ENCODE data around the gene MYO5A. TPM values are rescaled to one million over a fixed set of nuclear protein-coding genes. Genes with fewer than 3 reads are reported as not detected.
A peak's percentile ranks its signal among the peaks of the same experiment; 100 is the strongest.

Gene MYO5A
- total and polyA plus RNA-seq, 9 of the 15 experiments (the other 6 are each of a cell fraction or from before 2014, with no cell fraction given): 0.03 to 0.82 (median 0.40) TPM

DNA sequence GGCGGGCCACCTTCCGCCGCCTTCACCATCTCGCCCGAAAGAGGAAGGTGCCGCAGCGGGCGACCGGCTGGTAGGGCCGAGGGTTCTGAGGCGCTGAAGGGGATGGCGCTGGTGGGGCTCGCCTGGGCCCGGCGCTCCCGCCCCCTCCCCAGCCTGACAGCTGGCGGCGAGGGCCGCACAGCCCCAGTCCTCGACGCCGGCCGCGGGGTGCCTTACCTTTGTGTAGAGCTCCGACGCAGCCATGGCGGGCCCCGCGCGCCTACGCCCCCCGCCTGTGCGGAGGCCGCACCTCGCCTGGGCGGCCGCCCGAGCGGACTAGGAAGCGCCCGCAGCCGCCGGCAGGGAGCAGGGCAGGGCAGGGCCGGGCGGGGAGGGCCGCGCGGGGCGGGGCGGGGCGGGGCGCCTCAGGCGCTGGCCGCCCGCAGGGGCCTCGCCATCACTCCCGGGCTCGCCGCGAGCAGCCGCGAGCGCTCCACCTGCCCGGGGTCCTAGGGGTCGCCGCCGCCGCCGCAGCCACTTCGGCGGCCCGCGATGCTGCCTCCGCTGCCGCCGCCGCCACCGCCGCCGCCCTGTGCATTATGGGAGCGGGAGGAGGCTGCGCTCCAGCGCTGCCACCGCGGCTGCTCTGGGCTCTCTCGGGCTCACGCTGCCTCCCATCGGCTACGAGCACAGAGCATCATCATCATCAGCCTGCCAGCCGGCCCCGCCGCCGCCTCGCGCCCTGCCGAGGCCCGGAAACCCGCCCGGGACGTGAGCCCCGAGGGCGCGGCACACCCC lies at the start of gene MYO5A (continued):
- TF ChIP-seq RBBP5 (IDR thresholded peaks at IDR 0.05; ENCODE audit: borderline replicate concordance, insufficient read depth, low read length, poor library complexity, severe bottlenecking) (peak; percentile 28), XRCC5 (IDR thresholded peaks at IDR 0.05; ENCODE audit: low read depth, low read length) (no peak), PHF8 (IDR thresholded peaks at IDR 0.05; ENCODE audit: borderline replicate concordance, low read length) (peak; percentile 31; the same call in 1 of the 2 replicates), RAD21 (CRISPR knock-in tag; conservative IDR thresholded peaks at IDR 0.05 in 1 of 2, IDR thresholded peaks at IDR 0.05 in 1 of 2) (peak in 1 of 2 experiments; percentile 26; a peak in 2 of 4 replicates), NONO (IDR thresholded peaks at IDR 0.05; ENCODE audit: low read depth in 2 of 2, low read length in 1 of 2) (0 out of 4 replicates have a peak, but pooled peaks of 1 of the 2 experiments have one; percentile 19), RBFOX2 (IDR thresholded peaks at IDR 0.05; ENCODE audit: low read depth, low read length) (peak; percentile 33; the same call in 1 of the 2 replicates), ZFX (CRISPR knock-in tag; IDR thresholded peaks at IDR 0.05) (peak; percentile 59), SMARCC2 (IDR thresholded peaks at IDR 0.05; ENCODE audit: low read depth) (no peak), CTBP1 (IDR thresholded peaks at IDR 0.05; ENCODE audit: borderline replicate concordance) (peak; percentile 79; the same call in 1 of the 2 replicates), PRMT5 (CRISPR knock-in tag; IDR thresholded peaks at IDR 0.05) (no peak), ZBTB7A (IDR thresholded peaks at IDR 0.05; ENCODE audit: borderline replicate concordance, control insufficient read depth, low read depth, low read length) (peak; percentile 73; the same call in 1 of the 2 replicates), KDM2B (CRISPR knock-in tag; IDR thresholded peaks at IDR 0.05) (peak; percentile 80; the same call in 1 of the 2 replicates), HMGN3 (IDR thresholded peaks at IDR 0.05; ENCODE audit: borderline replicate concordance, extremely low read depth, insufficient read length, low read depth, low read length) (peak; percentile 46), E2F6 (IDR thresholded peaks at IDR 0.05; ENCODE audit: borderline replicate concordance in 1 of 2, extremely low read depth in 1 of 2, insufficient read depth in 1 of 2, insufficient read length in 1 of 2, low read depth in 1 of 2, low read length in 1 of 2, poor library complexity in 1 of 2, severe bottlenecking in 1 of 2) (peak; percentile 7 to 57), ZNF133 (CRISPR knock-in tag; IDR thresholded peaks at IDR 0.05) (no peak), BRF1 (IDR thresholded peaks at IDR 0.05; ENCODE audit: borderline replicate concordance, extremely low read depth, insufficient read length) (no peak), CXXC5 (CRISPR knock-in tag; IDR thresholded peaks at IDR 0.05) (peak; percentile 39)
- TF ChIP-seq, protein P1, sequence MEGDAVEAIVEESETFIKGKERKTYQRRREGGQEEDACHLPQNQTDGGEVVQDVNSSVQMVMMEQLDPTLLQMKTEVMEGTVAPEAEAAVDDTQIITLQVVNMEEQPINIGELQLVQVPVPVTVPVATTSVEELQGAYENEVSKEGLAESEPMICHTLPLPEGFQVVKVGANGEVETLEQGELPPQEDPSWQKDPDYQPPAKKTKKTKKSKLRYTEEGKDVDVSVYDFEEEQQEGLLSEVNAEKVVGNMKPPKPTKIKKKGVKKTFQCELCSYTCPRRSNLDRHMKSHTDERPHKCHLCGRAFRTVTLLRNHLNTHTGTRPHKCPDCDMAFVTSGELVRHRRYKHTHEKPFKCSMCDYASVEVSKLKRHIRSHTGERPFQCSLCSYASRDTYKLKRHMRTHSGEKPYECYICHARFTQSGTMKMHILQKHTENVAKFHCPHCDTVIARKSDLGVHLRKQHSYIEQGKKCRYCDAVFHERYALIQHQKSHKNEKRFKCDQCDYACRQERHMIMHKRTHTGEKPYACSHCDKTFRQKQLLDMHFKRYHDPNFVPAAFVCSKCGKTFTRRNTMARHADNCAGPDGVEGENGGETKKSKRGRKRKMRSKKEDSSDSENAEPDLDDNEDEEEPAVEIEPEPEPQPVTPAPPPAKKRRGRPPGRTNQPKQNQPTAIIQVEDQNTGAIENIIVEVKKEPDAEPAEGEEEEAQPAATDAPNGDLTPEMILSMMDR (IDR thresholded peaks at IDR 0.05 in 2 of 3, conservative IDR thresholded peaks at IDR 0.05 in 1 of 3; ENCODE audit: insufficient read depth in 2 of 3, low read depth in 1 of 3, low read length in 3 of 3): peak in 2 of 3 experiments; percentile 35 to 53; a peak in 3 of 6 replicates
- TF ChIP-seq, protein P2, sequence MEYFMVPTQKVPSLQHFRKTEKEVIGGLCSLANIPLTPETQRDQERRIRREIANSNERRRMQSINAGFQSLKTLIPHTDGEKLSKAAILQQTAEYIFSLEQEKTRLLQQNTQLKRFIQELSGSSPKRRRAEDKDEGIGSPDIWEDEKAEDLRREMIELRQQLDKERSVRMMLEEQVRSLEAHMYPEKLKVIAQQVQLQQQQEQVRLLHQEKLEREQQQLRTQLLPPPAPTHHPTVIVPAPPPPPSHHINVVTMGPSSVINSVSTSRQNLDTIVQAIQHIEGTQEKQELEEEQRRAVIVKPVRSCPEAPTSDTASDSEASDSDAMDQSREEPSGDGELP (CRISPR knock-in tag; IDR thresholded peaks at IDR 0.05; ENCODE audit: borderline replicate concordance): no peak

Measured in K562 (cell line).